HG03159 (cell line): ENCODE results near the gene ATCAY.

Experiments
- ATAC-seq: cut with Tn5 transposase; IDR thresholded peaks from one replicate; pipeline ENCODE4 v1.9.1; 2021; ENCODE audit warnings: mild to moderate bottlenecking, moderate library complexity; ENCODE audit not compliant: unreplicated experiment

Gene ATCAY, protein sequence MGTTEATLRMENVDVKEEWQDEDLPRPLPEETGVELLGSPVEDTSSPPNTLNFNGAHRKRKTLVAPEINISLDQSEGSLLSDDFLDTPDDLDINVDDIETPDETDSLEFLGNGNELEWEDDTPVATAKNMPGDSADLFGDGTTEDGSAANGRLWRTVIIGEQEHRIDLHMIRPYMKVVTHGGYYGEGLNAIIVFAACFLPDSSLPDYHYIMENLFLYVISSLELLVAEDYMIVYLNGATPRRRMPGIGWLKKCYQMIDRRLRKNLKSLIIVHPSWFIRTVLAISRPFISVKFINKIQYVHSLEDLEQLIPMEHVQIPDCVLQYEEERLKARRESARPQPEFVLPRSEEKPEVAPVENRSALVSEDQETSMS

DNA sequence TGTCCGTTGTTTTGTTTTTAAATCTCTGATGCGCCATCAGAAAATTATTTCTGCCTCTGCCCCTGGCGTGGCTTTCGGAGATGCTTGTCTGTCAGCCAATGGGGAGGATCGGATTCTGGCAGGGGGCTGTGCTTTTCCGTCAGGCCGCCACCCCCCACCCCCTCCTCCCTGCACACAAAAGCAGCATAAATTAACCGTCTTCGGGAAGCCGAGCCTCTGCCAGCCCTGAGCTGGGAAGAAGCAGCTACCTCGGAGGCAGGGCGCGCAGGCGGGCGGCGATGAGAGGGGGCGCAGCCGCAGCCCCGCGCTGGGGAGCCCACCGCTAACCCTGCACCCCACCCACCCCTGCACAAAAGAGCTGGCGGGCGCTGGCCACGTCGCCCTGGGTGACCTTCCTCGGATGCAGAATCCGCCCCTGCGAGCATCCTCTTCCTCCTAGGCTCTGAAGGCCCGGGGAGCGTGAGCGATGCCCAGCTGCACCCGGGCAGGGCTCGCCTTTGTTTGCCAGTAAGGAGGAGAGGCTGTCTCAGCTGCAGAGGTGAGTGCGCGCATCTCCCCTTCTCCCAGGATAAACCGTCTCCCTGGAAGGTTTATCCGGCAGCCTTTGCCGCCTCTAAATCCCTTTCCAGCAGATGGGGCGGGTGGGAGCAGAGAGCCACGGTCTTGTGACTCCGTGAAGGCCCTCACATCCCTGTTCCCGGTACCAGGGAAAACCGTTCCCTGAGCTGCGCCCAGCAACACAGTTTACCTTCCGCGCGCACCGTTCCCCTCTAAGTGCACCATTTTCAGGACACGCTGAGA is at the start of gene ATCAY:
Gene ATCAY, plus strand, starts transcription at position 215 of the 801 bp plus-strand sequence. CDS start 5,083 bp downstream, outside the sequence.
- ATAC-seq, result no peak

DNA sequence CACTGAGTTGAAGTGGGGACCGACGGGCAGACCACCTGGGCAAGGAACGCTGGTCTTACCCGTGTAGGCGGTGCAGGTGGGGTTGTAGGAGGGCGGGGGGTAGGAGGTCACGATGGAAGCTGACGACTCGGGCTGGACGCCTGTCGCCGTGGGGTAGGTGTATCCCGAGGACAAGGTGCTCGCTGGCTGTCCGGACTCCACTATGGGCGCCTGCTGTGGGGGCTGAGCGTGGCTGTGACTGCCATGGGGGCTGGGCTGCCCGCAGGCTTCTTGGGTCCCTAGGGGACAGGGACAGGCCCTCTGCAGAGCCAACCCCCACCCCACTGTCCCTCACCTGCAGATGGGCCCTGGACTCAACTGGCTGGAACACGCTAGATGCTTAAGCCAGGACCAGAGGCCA is 48.9 kb upstream of the ATCAY start:
- ATAC-seq, result no peak

DNA sequence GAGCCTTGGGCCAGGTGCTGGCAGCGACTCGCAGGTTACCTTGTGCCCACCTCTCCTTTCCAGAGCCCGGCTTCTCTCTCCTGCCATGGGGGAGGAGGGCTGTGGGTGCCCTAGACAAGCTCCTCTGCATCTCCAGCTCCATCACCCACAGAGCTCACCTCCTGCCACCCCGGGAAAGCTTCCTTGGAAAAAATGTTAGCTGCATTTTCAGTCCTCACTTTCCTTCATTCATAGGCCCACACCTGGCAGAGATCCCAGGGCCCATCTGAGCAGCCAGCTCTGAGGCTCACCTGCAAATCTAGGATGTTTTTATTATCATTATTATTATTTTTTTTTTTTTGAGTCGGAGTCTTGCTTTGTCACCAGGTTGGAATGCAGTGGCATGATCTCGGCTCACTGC is 48.5 kb upstream of the ATCAY start:
- no peak for ATAC-seq

DNA sequence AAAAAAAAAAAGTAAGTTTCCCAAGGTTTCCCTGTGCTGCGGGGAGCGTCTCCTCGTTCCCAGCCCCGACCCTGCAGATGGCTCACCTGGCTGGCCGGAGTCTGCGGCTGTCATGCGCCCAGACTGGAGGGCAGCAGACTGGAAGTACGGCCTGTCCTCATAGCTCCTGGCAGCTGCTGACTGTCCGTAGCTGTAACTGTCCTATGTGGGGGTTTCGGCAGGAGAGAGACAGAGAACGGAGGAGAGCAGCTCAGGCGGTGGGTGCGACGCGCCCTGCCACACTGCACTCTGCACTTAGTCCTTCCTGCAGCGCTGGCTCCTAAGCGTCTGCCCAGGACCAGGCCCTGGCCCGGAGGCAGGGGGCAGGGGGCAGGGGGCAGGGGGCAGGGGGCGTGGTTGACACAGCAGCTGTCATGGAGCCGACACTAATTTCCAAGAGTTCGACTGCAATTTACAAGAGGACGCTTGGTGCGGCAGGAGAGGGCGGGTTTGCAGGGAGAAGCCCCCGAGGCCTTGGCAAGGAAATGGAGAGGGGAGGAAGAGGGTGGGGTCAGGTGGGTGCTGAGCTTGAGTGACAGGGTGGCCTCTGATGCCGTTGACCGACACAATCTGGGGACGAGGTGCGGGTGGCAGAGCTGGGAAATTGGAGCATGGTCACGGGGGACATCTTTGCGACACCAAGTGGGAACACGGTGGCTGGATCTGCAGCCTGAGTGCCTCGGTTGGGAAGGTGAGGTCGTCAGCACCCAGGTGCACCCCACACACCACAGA is 46.7 kb upstream of the ATCAY start:
- ATAC-seq, result no peak

DNA sequence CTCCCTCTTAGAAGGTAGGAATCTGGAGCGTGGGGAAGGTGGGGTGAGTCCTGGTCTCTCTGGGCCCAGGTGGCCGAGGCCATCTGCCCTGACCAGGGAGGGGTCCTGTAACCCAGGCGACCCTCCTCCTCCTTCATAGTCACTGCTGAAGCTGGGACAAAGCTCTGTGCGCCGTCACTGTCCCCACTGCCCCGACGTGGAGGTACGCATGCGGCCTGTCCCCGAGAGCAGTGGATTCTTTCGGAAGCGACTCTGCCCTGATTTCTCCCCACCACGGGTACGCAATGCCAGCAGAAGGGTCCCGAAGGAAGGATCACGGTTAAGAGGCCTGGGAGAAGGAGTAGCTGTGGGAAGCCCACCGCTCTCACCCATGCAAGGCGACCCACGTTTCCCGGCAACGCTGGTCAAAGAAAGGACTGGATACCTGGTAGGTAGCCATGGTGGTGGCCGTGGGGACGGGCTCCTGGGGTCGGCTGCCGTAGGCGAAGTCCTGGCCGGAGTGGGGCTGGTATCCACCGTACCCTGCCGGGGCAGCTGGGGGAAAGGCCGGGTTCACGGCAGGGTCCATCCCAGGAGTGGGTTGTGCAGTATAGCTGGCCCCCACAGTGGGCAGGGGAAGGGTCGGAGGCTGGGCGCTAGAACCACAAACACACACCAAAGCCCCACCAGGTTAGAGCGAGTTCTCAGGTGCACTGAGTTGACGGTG is 46.0 kb upstream of the ATCAY start:
- no peak for ATAC-seq

DNA sequence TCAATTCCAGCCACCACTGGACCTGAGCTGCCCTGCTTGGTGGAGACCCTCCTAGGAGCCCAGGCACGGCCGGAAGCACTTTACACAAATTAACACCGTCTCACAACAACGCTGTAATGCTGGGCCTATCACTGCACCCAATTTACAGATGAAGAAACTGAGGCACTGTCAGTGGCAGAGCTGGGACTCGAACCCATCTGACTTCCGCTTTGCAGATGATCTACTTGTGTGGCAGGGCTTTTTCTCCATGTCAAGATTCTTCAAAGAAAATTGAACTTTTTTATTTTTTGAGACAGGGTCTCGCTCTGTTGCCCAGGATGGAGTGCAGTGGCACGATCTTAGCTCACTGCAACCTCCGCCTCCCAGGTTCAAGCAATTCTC is 45.4 kb upstream of the ATCAY start:
- no peak for ATAC-seq

DNA sequence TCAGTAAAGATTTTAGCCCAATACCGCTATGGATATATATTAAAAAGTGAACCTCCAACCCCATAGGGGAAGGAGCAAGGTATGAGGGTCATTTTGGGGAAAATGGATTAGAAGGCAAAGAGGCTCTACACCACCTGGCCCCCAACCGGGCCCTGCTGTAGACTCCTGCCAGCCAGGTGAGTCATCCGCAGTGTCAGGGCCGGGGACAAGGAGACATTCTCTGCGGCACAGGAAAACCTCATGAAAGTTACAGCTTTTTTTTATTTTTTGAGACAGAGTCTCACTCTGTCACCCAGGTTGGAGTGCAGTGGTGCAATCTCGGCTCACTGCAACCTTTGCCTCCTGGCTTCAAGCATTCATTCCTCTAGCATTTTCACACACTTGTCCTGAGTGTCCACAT is 43.6 kb upstream of the ATCAY start:
- ATAC-seq, result no peak

DNA sequence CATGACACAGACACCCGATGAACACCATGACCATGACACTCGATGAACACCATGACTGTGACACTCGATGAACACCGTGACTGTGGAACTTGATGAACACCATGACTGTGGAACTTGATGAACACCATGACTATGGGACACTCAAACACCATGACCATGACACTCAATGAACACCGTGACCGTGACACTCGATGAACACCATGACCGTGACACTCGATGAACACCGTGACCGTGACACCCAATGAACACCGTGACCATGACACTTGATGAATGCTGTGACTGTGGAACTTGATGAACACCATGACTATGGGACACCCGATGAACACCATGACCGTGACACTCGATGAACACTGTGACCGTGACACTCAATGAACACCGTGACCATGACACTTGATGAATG is 43.2 kb upstream of the ATCAY start:
- ATAC-seq, result no peak

DNA sequence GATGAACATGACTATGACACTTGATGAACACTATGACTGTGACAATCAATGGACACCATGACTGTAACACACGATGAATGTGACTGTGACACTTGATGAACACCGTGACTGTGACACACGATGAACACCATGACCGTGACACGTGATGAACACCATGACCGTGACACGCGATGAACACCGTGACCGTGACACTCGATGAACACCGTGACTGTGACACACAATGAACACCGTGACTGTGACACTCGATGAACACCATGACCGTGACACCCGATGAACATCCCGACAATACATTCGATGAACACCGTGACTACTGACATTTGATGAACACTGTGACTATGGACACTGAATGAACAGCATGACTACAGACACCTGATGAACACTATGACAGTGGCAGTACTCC is 42.6 kb upstream of the ATCAY start:
- no peak for ATAC-seq

DNA sequence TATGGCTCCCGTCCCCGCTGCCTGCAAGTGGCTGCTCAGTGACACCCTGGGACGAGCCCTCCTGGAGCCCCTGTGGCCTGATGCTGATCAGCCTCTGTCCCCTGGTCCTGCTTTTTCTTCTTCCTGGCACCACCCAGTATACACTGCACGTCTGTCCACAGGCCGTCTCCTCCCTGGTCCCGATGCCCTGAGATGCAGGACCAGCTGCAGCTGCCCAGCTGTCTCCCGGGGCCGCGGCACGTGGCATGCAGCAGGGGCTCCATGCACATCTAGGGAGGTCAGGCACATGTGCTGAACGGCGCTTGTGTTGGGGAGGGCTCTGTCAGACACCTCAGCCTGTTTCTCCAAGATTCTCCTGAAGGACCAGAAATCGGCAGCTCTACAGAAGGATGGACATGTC is 41.8 kb upstream of the ATCAY start:
- ATAC-seq, result no peak

DNA sequence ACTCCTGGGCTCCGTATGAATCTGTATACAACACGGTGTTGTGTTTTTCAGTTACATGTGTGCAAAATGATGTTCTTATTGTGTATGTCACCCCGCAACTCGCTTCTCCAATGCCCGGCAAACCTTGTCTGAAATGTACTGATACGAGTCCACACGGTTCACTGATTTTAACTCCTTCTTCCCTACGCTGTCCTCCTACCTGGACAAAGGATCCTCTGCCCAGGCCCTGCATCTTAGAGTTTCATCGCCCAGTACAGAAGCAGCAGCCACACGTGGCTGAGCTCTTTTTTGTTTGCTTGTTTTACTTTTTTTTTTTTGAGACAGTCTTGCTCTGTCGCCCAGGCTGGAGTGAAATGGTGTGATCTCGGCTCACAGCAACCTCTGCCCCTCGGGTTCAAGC is 40.5 kb upstream of the ATCAY start:
- ATAC-seq, result no peak

DNA sequence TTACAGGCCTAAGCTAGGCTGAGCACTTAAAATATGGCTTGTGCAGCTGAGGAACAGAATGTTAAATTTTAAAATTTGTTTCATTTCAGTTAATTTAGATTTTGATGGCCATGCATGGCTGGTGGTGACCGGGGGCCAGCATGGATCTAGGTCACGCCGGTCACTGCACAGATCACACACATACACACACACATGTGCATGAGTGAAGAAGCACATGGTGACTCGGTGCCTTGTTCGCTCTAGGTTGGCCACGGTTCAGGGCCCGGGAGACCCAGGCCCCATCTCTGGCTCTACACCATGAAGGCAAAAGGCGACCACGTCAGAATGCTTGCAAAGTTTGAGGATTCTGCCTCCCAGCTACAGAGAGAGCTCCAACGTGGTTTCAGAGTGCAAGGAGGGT is 39.7 kb upstream of the ATCAY start:
- no peak for ATAC-seq

DNA sequence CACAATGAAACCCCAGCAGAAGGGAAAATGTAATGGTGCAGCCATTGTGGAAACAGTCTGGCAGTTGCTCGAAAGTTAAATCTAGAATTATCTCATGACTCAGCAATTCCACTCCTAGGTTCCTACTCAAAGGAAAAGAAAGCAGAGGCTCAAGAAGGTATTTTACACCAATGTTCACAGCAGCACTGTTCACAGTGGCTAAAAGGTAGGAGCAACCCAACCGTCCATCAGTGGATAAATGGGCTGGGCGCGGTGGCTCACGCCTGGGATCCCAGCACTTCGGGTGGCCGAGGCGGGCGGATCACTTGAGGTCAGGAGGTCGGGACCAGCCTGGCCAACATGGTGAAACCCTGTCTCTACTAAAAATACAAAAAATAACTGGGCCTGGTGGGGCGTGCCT is 37.5 kb upstream of the ATCAY start:
- no peak for ATAC-seq

DNA sequence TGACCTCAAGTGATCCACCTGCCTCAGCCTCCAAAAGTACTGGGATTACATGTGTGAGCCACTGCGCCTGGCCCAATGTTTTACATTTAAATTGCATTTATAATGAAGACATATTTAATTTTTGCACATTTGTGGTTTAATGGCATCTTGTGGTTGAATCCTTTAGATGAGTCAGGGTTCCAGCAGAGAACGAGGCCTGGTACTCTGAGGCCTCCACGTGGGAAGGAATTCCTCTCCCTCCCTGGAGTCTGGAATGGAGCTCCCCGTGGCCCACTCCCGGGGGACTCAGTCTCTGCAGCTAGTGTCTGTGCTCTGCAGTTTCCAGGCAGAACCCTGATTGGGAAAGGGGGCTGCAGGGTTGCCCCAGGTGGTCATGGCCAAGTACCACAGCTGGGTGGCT is 35.9 kb upstream of the ATCAY start:
- no peak for ATAC-seq

DNA sequence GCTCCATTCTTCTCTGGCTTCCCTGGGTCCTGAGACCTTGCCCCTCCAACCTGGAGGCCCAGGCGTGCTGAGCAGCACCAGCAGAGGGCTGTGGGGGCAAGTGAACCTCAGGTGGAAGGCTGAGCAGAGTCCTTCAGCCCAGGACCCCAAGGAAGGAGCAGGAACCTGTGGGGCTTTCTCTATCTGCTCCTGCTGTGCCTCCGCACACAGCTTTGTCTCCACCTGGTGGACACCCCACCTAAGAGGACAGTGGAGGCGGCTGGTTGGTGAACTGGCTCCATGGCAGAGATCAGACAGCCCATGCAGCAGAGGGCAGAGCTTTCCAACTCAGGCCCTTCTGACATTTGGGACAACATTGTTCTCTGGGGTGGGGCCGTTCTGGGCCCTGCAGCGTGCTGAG is 31.4 kb upstream of the ATCAY start:
- ATAC-seq, result no peak

DNA sequence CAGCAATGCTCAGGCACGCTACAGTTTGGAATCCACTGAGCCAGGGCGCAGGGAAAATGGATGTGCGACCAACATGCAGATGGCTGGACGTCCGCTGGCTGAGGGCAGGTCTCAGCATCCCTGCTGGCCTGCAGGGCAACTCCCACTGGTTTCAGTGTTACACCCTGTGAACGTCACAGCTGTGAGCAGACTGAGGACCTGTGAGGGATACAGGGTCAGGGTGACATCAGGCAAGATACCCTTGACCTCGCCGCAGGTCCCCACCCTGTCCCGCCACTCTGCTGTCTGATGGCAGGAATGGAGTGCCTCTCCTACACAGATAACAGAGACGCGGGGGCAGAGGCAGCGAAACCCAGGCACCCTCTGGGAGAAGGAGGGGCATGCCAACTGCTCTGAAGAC is 30.7 kb upstream of the ATCAY start:
- no peak for ATAC-seq

DNA sequence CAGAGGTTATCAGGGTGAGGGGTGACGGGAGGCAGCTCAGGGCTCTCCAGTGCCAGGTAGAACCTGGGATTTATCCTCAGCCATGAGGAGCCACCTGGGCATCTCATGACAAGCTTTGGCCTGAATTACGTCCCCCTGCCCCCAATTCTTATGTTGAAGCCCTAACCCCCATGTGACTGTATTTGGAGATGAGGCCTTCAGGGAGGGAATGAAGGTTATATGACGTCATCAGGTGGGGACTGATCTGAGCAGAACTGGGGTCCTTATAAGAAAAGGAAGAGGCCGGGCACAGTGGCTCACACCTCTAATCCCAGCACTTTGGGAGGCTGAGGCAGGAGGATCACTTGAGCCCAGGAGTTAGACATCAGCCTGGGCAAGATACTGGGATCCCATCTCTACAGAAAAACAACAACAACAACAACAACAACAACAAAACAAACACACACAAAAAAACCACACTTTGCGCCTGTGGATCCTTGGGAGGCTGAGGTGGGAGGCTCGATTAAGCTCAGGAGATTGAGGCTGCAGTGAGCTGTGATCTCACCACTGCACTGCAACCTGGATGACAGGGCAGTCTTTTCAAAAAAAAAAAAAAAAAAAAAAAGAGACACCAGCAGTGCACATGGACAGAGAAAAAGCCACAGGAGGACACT is 30.0 kb upstream of the ATCAY start:
- ATAC-seq, result no peak

DNA sequence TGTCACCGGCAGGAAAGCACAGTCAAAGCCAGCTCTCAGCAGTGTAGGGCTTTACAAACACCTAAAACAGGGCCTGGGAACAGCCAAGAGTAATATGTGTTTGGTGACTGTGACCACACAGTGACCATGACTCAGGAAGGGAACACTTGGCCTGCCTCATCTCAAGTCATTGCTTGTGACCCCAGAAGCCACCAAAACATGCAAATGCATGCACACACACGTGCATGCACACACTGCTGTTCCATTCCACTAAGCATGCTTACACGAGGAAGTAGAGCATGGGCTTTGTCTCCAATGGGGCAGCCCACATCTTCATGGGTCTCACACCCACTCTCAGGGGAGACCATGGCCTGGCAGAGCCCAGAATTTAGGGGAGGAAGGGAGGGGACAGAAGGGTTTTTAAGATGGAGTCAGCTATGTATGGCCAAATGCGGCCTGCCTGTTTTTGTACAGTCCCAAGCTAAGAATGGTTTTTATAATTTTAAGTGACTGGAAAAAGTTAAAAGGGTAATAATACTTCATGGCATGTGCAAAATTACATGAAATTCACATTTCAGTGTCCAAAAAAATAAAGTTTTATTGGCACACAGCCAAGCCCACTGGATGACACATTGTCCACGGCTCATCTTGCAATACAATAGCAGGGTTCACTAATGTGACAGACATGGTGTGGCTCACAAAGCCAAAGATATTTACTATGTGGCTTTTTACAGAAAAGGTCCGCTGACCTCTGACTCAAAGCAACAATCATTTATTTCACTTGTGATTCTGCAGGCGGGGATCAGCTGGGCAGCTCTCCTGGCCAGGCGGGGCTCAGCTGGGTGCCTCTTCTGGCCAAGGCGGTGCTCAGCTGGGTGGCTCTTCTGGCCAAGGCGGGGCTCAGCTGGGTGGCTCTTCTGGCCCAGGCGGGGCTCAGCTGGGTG is 29.0 kb upstream of the ATCAY start:
- ATAC-seq, result no peak

DNA sequence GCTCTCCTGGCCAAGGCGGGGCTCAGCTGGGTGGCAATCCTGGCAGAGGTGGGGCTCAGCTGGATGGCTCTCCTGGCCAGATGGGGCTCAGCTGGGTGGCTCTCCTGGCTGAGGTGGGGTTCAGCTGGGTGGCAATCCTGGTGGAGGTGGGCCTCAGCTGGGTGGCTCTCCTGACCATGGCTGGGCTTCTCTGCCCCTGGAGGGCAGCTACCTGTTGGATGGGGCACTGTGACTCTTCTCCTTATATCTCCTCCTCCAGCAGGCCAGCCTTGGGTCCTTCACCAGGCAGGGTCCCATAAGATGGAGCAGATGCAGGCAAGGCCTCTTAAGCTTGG is 28.3 kb upstream of the ATCAY start:
- no peak for ATAC-seq
